Lower leg skin (tissue), 4 donors: ENCODE measurements around the gene SSX2IP. TPM values are rescaled to one million over a fixed set of nuclear protein-coding genes. Genes with fewer than 3 reads are reported as not detected.

Experiments used
- DNase-seq, 2 donors: peaks; one replicate each; pipeline ENCODE4 v3.0.0-alpha.2; 2019; ENCODE audit warnings: low spot score in 2 of 2
- H3K4me3 ChIP-seq: fragments of 200-600 bp; sonication (generic); 2 replicates; pipeline ENCODE4 v1.5.1; 2017; ENCODE audit warnings: mild to moderate bottlenecking, low read depth; ENCODE audit not compliant: poor library complexity, severe bottlenecking
- CTCF ChIP-seq, 3 donors: fragments of 450-650 bp; IDR thresholded peaks; one replicate each; pipeline ENCODE4 v1.5.1; 2016; ENCODE audit warnings: antibody characterized with exemption in 3 of 3, mild to moderate bottlenecking in 3 of 3, moderate library complexity in 2 of 3
- POLR2A ChIP-seq, 2 donors: fragments of 450-650 bp; IDR thresholded peaks; one replicate each; pipeline ENCODE4 v1.6.1; 2016 to 2017; ENCODE audit warnings: antibody characterized with exemption in 2 of 2, mild to moderate bottlenecking in 1 of 2, moderate library complexity in 1 of 2
- WGBS, 2 donors: methylation state at CpG; one replicate each; pipeline ENCODE4 v1.1.5; 2018; 5-methylcytosine and 5-hydroxymethylcytosine counted together
- intact Hi-C: fragments of 100-400 bp; cut with DNase I; formaldehyde crosslinking; loops from one replicate; pipeline ENCODE4 v1.15.0; 2023; ENCODE audit warnings: low total_unique reads
- total RNA-seq, 4 donors: library from RNA; depleted of rRNA; stranded (reverse); fragments of >200 nt; gene quantifications; one replicate each; pipeline ENCODE4 v1.1.0, GENCODE V29; 2016

SSX2IP gene
- total RNA-seq, result 1 to 10 TPM; 6.7 to 9.3 (median 8.8) TPM

- peak within 1 kb of the TSS; percentile 53 for H3K4me3 ChIP-seq
- peak; percentile 96 to 100 for DNase-seq
- WGBS, 2 donors, result 0 to 2% methylated on average over 17 to 49 of the region's 68 CpGs
- intact Hi-C loops, result no loop called here
- TF ChIP-seq CTCF (IDR thresholded peaks at IDR 0.05) (no peak), POLR2A (IDR thresholded peaks at IDR 0.05) (no peak)
Observed at GRCh38 chr1:84690397-84691121, at the start of gene SSX2IP. SSX2IP (minus strand) TSS chr1:84690461; CDS start chr1:84671219, 19,242 bp downstream.

- 95 to 96% methylated on average over 13 of the region's 13 CpGs for WGBS, 2 donors
- no peak for TF ChIP-seq POLR2A (IDR thresholded peaks at IDR 0.05)
- TF ChIP-seq CTCF (IDR thresholded peaks at IDR 0.05), result no peak
- intact Hi-C loops, result no loop called here
- no peak for DNase-seq
- H3K4me3 ChIP-seq, result no peak overlapping the region
Observed at GRCh38 chr1:84738237-84738636, 48.0 kb upstream of the SSX2IP start.

- H3K4me3 ChIP-seq, result no peak overlapping the region
- no peak for TF ChIP-seq CTCF (IDR thresholded peaks at IDR 0.05)
- 63 to 67% methylated on average over 4 of the region's 4 CpGs for WGBS, 2 donors
- DNase-seq, result no peak
- intact Hi-C loops, result no loop called here
Observed at GRCh38 chr1:84737590-84737989, 47.3 kb upstream of the SSX2IP start.

GRCh38 chr1:84736944-84737343, 46.7 kb upstream of the SSX2IP start:
- no peak for TF ChIP-seq CTCF (IDR thresholded peaks at IDR 0.05)
- no peak for TF ChIP-seq POLR2A (IDR thresholded peaks at IDR 0.05)
- DNase-seq, result no peak
- no peak overlapping the region for H3K4me3 ChIP-seq
- intact Hi-C loops, result no loop called here
- WGBS, 2 donors, result 93 to 98% methylated on average over 3 of the region's 3 CpGs

GRCh38 chr1:84736445-84736844, 46.2 kb upstream of the SSX2IP start:
- no peak overlapping the region for H3K4me3 ChIP-seq
- no peak for TF ChIP-seq CTCF (IDR thresholded peaks at IDR 0.05)
- TF ChIP-seq POLR2A (IDR thresholded peaks at IDR 0.05), result no peak
- intact Hi-C loops, result no loop called here
- no peak for DNase-seq

- DNase-seq, result no peak
- TF ChIP-seq POLR2A (IDR thresholded peaks at IDR 0.05) (no peak), CTCF (IDR thresholded peaks at IDR 0.05) (no peak)
- intact Hi-C loops, result no loop called here
- H3K4me3 ChIP-seq, result no peak overlapping the region
- WGBS, 2 donors, result 85 to 91% methylated on average over 1 of the region's 1 CpG
Observed at GRCh38 chr1:84735483-84735882, 45.2 kb upstream of the SSX2IP start.
